Upper lobe of right lung (tissue), 1 donor: ENCODE results near the gene EGF. TPM values are rescaled to one million over a fixed set of nuclear protein-coding genes. Genes with fewer than 3 reads are reported as not detected.

Source experiments
- ATAC-seq: fragments of 200-7000 bp; cut with Tn5 transposase; one replicate; pipeline ENCODE4 v1.9.1; 2020; ENCODE audit warnings: mild to moderate bottlenecking, moderate library complexity
- DNase-seq: peaks from one replicate; pipeline ENCODE4 v3.0.0-alpha.2; 2020
- H3K27ac ChIP-seq: fragments of 200-600 bp; one replicate; pipeline ENCODE4 v1.8.0; 2022
- H3K27me3 ChIP-seq: fragments of 200-600 bp; one replicate; pipeline ENCODE4 v1.8.0; 2022; ENCODE audit warnings: mild to moderate bottlenecking
- H3K36me3 ChIP-seq: fragments of 200-600 bp; one replicate; pipeline ENCODE4 v1.8.0; 2022
- H3K4me1 ChIP-seq: fragments of 200-600 bp; one replicate; pipeline ENCODE4 v1.8.0; 2022
- H3K4me3 ChIP-seq: fragments of 200-600 bp; one replicate; pipeline ENCODE4 v1.8.0; 2022; ENCODE audit warnings: mild to moderate bottlenecking
- H3K9me3 ChIP-seq: fragments of 200-600 bp; one replicate; pipeline ENCODE4 v1.8.0; 2022
- intact Hi-C: fragments of 100-400 bp; cut with DNase I; formaldehyde crosslinking; loops from one replicate; pipeline ENCODE4 v1.11.0; 2022
- total RNA-seq: library from RNA; stranded (reverse); fragmentation: NEBNext Ultra II Directional; extraction: Animal tissue kit (Norgen Biotek cat#: 25700); gene quantifications from one replicate; pipeline ENCODE4 v1.2.1, GENCODE V29; 2021
- TF ChIP-seq, protein P1 (sequence below): fragments of 200-600 bp; IDR thresholded peaks from one replicate; pipeline ENCODE4 v1.8.0; 2022; ENCODE audit warnings: antibody characterized with exemption
- donor health status: DM: no; HTN: yes; CAD: no; lungs with severe emphysema.

EGF gene
- total RNA-seq, 1 donor from 2014 or later: 2.4 TPM

GRCh38 chr4:109879081-109879480, 33.6 kb upstream of the EGF start:
- H3K4me1 ChIP-seq: no peaks in the 10 kb centered on the region
- ATAC-seq (no peak), DNase-seq (no peak)
- H3K36me3 ChIP-seq: no peaks in the 10 kb centered on the region
- intact Hi-C loops: no loop called here
- H3K27me3 ChIP-seq: no peaks in the 10 kb centered on the region
- H3K4me3 ChIP-seq: no peak overlapping the region
- H3K9me3 ChIP-seq: no peaks in the 10 kb centered on the region
- no peak overlapping the region for H3K27ac ChIP-seq
- TF ChIP-seq, protein P1, sequence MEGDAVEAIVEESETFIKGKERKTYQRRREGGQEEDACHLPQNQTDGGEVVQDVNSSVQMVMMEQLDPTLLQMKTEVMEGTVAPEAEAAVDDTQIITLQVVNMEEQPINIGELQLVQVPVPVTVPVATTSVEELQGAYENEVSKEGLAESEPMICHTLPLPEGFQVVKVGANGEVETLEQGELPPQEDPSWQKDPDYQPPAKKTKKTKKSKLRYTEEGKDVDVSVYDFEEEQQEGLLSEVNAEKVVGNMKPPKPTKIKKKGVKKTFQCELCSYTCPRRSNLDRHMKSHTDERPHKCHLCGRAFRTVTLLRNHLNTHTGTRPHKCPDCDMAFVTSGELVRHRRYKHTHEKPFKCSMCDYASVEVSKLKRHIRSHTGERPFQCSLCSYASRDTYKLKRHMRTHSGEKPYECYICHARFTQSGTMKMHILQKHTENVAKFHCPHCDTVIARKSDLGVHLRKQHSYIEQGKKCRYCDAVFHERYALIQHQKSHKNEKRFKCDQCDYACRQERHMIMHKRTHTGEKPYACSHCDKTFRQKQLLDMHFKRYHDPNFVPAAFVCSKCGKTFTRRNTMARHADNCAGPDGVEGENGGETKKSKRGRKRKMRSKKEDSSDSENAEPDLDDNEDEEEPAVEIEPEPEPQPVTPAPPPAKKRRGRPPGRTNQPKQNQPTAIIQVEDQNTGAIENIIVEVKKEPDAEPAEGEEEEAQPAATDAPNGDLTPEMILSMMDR: no peak

GRCh38 chr4:109879636-109880314, 32.9 kb upstream of the EGF start:
- intact Hi-C loops: no loop called here
- ATAC-seq (no peak), DNase-seq (no peak)
- TF ChIP-seq, protein P1: no peak
- Histone ChIP-seq H3K27ac (no peak overlapping the region), H3K9me3 (no peaks in the 10 kb centered on the region), H3K36me3 (no peaks in the 10 kb centered on the region), H3K4me1 (no peaks in the 10 kb centered on the region), H3K4me3 (no peak overlapping the region), H3K27me3 (no peaks in the 10 kb centered on the region)

DNA sequence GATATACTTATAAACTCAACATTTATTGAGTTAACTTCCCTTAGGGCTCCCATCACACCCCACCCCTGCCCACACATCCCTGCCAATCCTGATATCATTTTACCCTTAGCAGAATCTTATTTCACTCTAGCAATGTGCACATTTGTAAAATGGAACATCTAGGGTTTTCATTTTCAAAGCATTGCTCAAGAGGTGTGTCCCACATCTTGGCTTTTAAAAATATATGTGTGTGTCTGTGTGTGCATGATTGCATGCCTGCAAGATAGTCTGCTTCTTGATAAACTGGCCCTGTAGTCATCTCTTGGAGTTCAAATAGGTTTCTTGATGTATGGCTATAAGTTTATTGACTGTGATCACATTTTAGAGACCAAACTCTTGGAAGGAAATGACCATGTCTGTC, 26.4 kb upstream of the EGF start:
- no peaks in the 10 kb centered on the region for H3K4me1 ChIP-seq
- intact Hi-C loops: no loop called here
- H3K27me3 ChIP-seq: no peaks in the 10 kb centered on the region
- ATAC-seq: no peak
- H3K9me3 ChIP-seq: no peaks in the 10 kb centered on the region
- no peaks in the 10 kb centered on the region for H3K36me3 ChIP-seq
- TF ChIP-seq, protein P1: no peak
- H3K4me3 ChIP-seq: no peak overlapping the region
- DNase-seq: no peak
- H3K27ac ChIP-seq: no peak overlapping the region

DNA sequence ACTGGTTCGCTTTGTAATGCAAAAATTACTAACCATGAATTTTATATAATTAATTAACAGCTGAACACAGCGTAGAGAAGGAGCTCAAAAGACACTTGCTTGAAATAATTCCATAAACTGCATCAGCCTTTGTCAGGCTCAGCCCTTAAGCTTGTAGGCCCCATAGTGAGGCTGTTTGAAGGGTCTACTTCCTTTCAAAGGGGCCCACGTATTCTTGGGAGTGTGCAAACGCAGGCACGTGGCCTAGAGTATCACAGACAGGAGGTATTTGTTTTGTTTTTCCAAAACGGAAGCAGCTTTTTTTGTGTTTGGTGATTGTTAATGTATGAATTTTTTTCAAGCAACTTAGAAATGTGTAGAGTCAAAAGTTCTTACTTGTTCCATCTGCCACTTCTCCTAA, 25.6 kb upstream of the EGF start:
- no peak overlapping the region for H3K4me3 ChIP-seq
- H3K36me3 ChIP-seq: no peaks in the 10 kb centered on the region
- H3K9me3 ChIP-seq: no peaks in the 10 kb centered on the region
- ATAC-seq (no peak), DNase-seq (no peak)
- TF ChIP-seq, protein P1: no peak
- H3K27me3 ChIP-seq: no peaks in the 10 kb centered on the region
- H3K4me1 ChIP-seq: no peaks in the 10 kb centered on the region
- intact Hi-C loops: no loop called here
- H3K27ac ChIP-seq: no peak overlapping the region

DNA sequence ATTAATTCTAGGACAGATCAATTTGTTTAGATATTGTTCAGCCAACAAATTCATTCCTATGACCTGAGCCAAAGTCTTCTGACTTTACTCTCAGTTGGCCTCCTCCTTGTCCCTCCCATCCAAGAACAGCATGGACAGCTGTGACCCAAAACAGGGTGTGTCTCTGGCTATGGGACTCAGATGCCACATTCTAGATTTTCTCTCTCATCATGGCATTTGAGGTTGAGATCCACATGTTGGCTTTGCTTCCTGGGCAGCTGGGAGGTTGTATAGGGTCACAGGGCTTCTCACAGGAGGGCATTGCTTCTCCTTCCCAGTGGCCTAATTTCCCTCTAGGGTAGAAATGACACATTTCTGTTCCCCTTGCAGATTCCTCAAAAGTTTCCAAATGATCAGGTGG, 22.6 kb upstream of the EGF start:
- Histone ChIP-seq H3K9me3 (no peaks in the 10 kb centered on the region), H3K4me1 (no peaks in the 10 kb centered on the region), H3K27ac (no peak overlapping the region), H3K36me3 (no peaks in the 10 kb centered on the region), H3K4me3 (no peak overlapping the region), H3K27me3 (no peaks in the 10 kb centered on the region)
- intact Hi-C loops: no loop called here
- no peak for DNase-seq
- no peak for ATAC-seq
- TF ChIP-seq, protein P1: no peak
